Coronary artery (tissue), 2 donors: ENCODE data around the gene MBNL3.
"Not testable (repeated sequence)": the region's sequence is repeated elsewhere in the genome, so short reads cannot be mapped to it uniquely, and the experiment has no call there.

Experiments used
- DNase-seq: peaks from one replicate; pipeline ENCODE4 v3.0.0-alpha.2; 2017; ENCODE audit warnings: low spot score
- H3K27ac ChIP-seq, 2 donors: fragments of 200-600 bp; sonication (generic); one replicate each; pipeline ENCODE4 v1.5.1; 2016 to 2019
- H3K4me3 ChIP-seq: fragments of 200-600 bp; sonication (generic); 2 replicates; pipeline ENCODE4 v1.5.1; 2016; ENCODE audit warnings: mild to moderate bottlenecking, moderate library complexity
- CTCF ChIP-seq: fragments of 200-600 bp; sonication (generic); IDR thresholded peaks from one replicate; pipeline ENCODE4 v1.5.1; 2019; ENCODE audit warnings: antibody characterized with exemption

MBNL3 gene

GRCh38 chrX:132467026-132467425 is 21.8 kb downstream of the MBNL3 start:
- no peak for TF ChIP-seq CTCF

GRCh38 chrX:132463411-132463810 is 25.4 kb downstream of the MBNL3 start:
- no peak overlapping the region for H3K27ac ChIP-seq
- DNase-seq = no peak
- TF ChIP-seq CTCF = no peak
- H3K4me3 ChIP-seq = no peak overlapping the region

More at GRCh38 chrX:132467026-132467425, 21.8 kb downstream of the MBNL3 start:
- DNase-seq = no peak
- Histone ChIP-seq H3K4me3 (no peak overlapping the region), H3K27ac (no peak overlapping the region)

GRCh38 chrX:132461886-132462285 is 27.0 kb downstream of the MBNL3 start:
- no peak overlapping the region for H3K27ac ChIP-seq
- TF ChIP-seq CTCF = no peak
- no peak overlapping the region for H3K4me3 ChIP-seq
- DNase-seq = no peak

- no peak for DNase-seq
- H3K27ac ChIP-seq = no peak overlapping the region
Observed at GRCh38 chrX:132452911-132453550, 35.8 kb downstream of the MBNL3 start.

GRCh38 chrX:132445909-132446308 is 42.9 kb downstream of the MBNL3 start:
- not testable (repeated sequence) for H3K4me3 ChIP-seq, DNase-seq, H3K27ac ChIP-seq

More at GRCh38 chrX:132452911-132453550, 35.8 kb downstream of the MBNL3 start:
- no peak overlapping the region for H3K4me3 ChIP-seq
- TF ChIP-seq CTCF = no peak

- no peak overlapping the region for H3K27ac ChIP-seq
- no peak overlapping the region for H3K4me3 ChIP-seq
- TF ChIP-seq CTCF = no peak
- DNase-seq = no peak
Observed at GRCh38 chrX:132444936-132445335, 43.9 kb downstream of the MBNL3 start.

GRCh38 chrX:132443196-132444135 is 45.4 kb downstream of the MBNL3 start:
- H3K4me3 ChIP-seq = no peak overlapping the region
- no peak for TF ChIP-seq CTCF
- no peak for DNase-seq

More at GRCh38 chrX:132443196-132444135, 45.4 kb downstream of the MBNL3 start:
- H3K27ac ChIP-seq = no peak overlapping the region
